Frontal cortex (tissue), 4 donors: ENCODE measurements around the gene HOPX. TPM values are rescaled to one million over a fixed set of nuclear protein-coding genes. Genes with fewer than 3 reads are reported as not detected.
"Not testable (repeated sequence)": the region's sequence is repeated elsewhere in the genome, so short reads cannot be mapped to it uniquely, and the experiment has no call there.

Experiments
- DNase-seq, 2 donors: peaks; one replicate each; pipeline ENCODE4 v3.0.0; 2012; ENCODE audit warnings: low spot score in 2 of 2
- FAIRE-seq: peaks from 2 replicates; lab custom pipeline; 2012; peaks lifted over from hg19 to GRCh38; lab: Jason Lieb, UNC
- total RNA-seq: library from RNA; depleted of rRNA; stranded (reverse); fragments of >200 nt; gene quantifications from one replicate; pipeline ENCODE4 v1.2.3, GENCODE V29; 2014
- donor health status: control.
- donor health status: control.
- donor health status: control.

HOPX gene
- total RNA-seq, 1 donor from 2014 or later: 78.7 TPM

DNA sequence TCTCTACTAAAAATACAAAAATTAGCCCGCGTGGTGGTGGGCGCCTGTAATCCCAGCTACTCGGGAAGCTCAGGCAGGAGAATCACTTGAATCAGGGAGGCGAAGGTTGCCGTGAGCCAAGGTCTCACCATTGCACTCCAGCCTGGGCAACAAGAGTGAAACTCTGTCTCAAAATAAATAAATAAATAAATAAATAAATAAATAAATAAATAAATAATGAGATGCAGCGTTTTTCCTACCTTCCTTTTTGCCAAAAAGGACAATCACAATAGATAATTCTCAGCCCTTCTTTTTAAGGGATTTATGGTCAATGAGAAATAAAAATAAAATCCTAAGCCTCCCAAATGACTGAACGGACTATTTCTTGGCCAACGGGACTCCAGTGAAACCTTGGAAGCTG is 46.1 kb downstream of the HOPX start:
- not testable (repeated sequence) for FAIRE-seq

GRCh38 chr4:56633486-56633885 is 47.6 kb downstream of the HOPX start:
- FAIRE-seq (no peak), DNase-seq (no peak)

More for the DNA sequence above, 46.1 kb downstream of the HOPX start:
- DNase-seq: not testable (repeated sequence)

DNA sequence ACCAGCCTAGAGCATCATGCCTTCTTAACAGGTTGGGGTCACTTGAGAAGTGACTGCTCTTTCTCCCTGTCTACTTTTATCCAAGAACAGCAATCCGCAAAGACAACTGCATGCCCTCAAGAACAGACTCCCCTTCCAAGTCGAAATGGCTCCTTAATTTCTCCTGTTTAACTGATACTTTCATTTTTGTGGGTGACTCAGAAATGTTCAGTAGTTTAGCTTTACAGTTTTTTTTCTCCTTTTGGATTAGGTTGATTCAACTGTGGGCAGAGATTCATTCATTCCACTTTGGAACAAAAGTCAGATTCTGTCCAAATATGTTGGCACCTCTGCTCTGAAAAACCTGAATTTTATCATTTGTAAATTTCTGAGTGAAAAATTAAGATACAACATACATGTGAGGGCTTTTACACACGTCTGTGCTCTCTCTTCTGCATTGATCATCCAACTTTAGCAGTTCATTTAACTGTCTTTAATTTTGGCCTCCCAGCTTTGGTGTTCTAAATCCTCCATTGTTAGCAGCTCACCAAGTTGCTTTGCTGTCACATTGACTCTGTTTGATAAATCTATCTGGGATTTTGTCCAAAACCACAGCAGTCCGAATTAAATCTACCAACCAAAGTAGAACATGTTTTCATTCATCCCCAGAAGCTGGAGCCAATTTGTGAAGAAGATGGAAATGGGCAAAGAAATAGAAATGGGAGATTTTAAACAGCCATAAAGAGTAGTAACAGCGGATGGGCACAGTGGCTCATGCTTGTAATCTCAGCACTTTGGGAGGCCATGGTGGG is 50.0 kb downstream of the HOPX start:
- FAIRE-seq (no peak), DNase-seq (no peak)

DNA sequence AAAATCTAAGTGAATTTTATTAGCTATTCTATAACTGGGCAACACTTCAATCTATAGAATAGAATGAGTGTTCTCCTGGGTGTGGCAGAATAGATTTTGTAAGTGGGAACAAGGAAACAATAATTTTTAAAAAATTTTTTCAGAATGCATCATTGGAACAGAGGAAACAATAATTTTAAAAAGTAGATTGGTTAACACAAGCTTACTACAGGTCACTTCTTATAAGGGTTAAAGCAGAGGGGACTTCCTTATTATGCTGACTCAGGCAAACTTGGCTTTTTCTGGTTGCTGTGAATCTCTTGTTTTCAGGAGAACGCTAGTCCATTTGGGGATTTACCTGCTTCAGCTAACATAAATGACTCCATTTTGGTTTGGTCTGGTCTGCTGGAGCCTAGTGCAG is 52.5 kb downstream of the HOPX start:
- FAIRE-seq (no peak), DNase-seq (no peak)

GRCh38 chr4:56627985-56628384 is 53.1 kb downstream of the HOPX start:
- FAIRE-seq: no peak
- DNase-seq: no peak

- no peak for DNase-seq
- FAIRE-seq: no peak
These were observed 53.7 kb downstream of the HOPX start for GRCh38 chr4:56627375-56627774.

DNA sequence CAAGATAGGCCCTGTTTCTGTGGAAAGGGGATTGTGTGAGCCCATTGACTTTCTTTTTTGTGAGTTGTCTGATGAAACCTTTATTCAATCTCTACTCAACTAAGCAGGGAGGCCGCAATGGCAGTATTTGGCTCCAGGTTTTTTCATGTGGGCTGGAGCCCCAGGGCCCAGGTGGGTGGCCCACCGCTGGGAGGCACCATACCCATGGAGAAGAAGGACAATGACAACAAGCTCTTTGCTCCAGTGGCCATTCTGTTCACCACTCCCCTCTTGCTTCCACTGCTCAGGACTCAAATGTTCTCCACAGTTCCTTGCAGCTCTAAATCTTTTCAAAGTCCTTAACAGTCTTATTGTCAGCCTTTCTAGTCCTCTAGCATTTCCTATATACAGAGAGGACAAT is 54.1 kb downstream of the HOPX start:
- DNase-seq (no peak), FAIRE-seq (no peak)

- FAIRE-seq (no peak), DNase-seq (no peak)
These were observed 54.7 kb downstream of the HOPX start for GRCh38 chr4:56626420-56626819.

DNA sequence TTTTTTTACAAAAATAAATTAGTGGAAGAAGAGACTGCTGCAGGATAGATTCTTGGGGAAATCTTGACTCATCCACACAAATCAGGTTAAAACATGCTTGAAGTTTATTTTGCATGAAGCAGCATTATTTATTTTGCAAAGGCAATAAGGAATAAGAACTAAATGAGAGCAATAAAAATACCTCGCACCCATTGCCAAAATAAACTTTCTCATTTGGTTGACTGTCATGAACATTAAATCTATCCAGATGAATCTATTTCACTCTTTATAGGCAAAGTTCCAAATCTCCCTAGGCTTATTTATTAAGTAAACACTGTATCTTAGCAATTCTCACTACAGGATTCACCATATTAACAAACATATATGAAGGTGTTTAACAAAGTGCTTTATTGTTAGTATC is 58.9 kb downstream of the HOPX start:
- no peak for DNase-seq
- FAIRE-seq: no peak

DNA sequence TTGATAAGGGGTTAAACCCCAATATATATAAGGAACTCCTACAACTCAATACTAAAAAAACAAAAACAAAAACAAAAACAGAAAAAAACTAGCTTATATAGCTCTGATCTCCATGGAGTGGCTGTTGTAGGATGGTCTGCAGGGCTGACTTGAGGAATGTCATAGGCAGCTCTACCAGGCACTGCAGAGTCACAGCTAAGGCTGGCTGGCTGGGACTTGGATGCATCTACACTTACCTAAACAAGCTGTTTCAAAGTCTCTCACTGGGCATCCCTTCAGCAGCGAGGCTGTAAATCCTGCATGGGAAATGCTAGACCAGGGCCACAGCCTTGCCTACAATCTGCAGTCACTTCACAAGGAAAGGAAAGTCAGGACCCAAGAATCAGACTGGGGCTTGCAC is 61.3 kb downstream of the HOPX start:
- FAIRE-seq: no peak
- DNase-seq: no peak

DNA sequence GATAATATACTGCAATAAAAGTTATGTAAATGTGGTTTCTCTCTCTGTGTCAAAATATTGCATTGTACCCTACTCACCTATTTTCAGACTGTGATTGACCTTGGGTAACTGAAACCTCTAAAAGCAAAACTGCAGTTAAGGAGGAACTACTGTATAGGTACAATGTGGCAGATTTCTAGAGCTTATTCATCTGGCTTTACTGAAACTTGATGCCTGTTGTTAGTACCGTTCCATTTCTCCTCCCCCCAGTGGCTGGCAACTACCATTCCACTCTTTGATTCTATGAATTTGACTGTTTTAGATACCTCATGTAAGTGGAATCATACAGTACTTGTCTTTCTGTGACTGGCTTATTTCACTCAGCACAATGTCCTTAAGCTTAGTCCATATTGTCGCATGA is 61.9 kb downstream of the HOPX start:
- FAIRE-seq: no peak
- no peak for DNase-seq

DNA sequence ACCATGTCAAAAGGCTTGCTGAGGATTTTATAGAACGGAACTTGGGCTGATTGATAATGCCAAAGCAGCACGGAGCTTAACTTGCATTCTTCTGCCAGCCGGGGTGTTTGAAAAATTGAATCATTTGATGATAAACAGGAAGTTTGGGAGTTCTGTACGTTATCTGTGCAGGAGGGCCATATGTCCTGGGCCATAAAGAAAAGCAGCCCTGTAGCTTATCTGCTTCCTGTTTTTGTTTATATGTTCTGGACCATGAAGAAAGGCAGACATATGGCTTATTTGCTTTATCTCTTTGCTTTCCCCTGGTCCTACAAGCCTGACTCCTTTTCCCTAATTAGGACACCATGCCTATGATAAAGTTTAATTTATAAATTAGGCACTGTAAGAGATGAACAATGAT is 62.4 kb downstream of the HOPX start:
- FAIRE-seq: no peak
- no peak for DNase-seq

- no peak for FAIRE-seq
These were observed 67.8 kb downstream of the HOPX start for GRCh38 chr4:56613101-56613862.

DNA sequence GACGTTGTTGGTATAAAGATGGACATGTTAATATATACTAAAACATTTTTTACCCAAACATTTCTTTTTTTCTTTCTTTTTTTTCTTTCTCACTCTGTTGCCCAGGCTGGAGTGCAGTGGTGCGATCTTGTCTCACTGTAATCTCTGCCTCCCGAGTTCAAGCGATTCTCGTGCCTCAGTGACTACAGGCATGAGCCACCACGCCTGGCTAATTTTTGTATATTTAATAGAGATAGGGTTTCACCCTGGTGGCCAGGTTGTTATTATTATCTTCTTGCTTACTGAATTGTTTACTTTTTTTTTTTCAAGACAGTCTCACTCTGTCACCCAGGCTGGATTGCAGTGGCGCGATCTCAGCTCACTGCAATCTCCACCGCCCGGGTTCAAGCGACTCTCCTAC is 68.8 kb downstream of the HOPX start:
- DNase-seq (no peak), FAIRE-seq (no peak)

More at GRCh38 chr4:56613101-56613862, 67.8 kb downstream of the HOPX start:
- DNase-seq: no peak

GRCh38 chr4:56611501-56611900 is 69.6 kb downstream of the HOPX start:
- no peak for DNase-seq
- no peak for FAIRE-seq

GRCh38 chr4:56610170-56610569 is 70.9 kb downstream of the HOPX start:
- not testable (repeated sequence) for FAIRE-seq, DNase-seq

DNA sequence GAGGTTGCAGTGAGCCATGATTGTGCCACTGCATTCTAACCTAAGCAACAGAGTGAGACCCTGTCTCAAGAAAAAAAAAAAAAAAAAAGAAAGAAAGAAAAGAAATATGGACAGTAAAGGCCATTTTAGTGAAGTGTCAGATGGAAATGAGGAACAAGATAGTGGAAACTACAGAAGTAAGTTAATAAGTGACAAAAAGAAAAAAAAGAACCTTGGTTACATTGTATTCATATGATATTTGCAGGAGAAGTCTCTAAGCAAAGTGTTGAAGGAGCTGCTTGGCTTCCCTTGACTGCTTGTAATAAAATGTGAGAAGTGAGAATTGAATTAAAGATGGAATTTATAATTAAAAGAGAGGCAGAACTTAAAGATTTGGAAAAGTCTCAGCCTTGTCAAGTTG is 73.2 kb downstream of the HOPX start:
- no peak for DNase-seq
- no peak for FAIRE-seq

DNA sequence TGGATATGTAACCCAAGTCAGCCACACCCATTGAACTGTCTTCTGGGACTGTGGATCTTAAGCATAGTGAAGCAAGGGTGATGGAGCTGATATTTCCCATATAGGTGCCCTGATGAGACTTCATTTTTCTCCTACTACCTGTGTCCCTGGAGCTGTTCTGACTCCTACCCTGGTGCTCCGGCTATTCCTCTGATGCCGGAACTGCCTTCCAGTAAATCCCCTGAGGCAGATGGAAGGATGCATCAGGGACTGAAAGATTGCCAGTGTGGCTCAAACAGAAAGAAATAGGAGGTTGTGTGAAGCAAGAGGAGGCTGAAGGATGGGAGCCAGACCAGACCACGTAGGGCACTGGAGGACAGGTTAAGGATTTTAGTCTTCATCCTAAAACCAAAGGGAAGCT is 74.7 kb downstream of the HOPX start:
- no peak for FAIRE-seq
- no peak for DNase-seq

DNA sequence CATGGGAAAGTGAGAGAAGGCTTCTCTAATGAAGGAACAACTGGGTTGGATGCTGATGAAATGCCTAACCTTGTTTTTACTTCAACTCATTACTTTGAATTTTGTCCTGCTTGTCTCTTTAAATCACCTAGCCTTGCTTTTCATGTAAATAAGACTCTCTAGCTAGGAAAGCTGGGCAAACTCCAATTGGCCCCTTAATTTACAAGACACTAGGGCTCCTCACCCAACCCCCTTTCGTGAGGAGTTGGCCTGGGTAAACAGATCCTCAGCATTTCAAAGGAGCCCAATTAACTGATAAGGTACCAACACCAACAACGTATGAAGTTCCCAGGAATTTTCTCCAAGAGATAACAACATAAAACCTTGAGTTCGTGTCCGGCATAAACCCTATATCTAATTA is 75.6 kb downstream of the HOPX start:
- DNase-seq, FAIRE-seq: not testable (repeated sequence)

DNA sequence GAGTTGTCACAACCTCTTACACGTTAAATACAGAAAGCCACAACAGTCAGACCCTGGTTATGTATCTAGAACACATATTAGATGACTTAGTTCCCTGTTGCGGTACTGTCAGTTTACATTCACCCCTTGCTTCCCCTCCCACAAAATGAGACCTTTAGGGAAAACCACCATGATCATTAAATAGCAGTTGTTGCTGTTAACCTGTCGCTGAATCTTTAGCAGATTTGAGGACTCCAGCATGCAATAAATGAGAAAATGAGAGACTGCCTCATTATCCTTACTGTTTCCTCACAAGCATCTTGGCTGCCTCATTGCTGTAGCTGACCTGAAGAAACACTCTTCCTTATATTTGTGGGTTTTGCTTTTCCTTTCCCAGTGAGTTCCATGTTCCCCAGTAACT is 77.8 kb downstream of the HOPX start:
- no peak for DNase-seq
- no peak for FAIRE-seq
